ENCODE measurements around the gene SPPL2B.
A peak's percentile ranks its signal among the peaks of the same experiment; 100 is the strongest.
"Not testable (repeated sequence)": the region's sequence is repeated elsewhere in the genome, so short reads cannot be mapped to it uniquely, and the experiment has no call there.

Gene SPPL2B

GRCh38 chr19:2328401-2329148 is at the start of gene SPPL2B, which contains the start of gene LSM7:
Gene SPPL2B (plus strand): TSS chr19:2328684. CDS start chr19:2328710, 26 bp downstream.
Gene LSM7 (minus strand): TSS chr19:2328586. CDS start chr19:2328566, 20 bp downstream.
- DNase-seq = peak; percentile 89

GRCh38 chr19:2280633-2281264 is 47.7 kb upstream of the SPPL2B start:
- DNase-seq = no peak

- not testable (repeated sequence) for DNase-seq
These were observed 47.0 kb upstream of the SPPL2B start for GRCh38 chr19:2281265-2282061.

- DNase-seq = peak; percentile 81
These were observed 46.2 kb upstream of the SPPL2B start, which contains the start of gene PEAK3 for GRCh38 chr19:2282062-2282861. Gene PEAK3 (minus strand): TSS chr19:2282175. CDS start chr19:2280931, 1,244 bp downstream.

DNA sequence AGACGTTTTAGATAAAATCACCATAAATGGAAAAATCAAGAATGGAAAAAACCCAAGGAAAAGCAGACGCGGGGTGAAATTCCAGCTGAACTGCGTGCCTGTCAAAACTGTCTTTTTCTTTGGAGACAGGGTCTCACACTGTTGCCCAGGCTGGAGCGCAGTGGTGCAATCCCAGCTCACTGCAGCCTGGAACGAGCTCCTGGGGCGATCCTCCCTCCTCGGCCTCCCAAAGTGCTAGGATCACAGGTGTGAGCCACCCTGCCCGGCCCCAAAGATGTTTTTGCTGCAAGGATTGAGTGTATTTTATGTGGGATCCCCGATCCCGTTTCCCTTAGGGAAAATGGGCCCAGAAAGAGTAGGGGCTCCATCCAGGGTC is 45.6 kb upstream of the SPPL2B start:
- DNase-seq = no peak

- DNase-seq = no peak
These were observed 44.5 kb upstream of the SPPL2B start for GRCh38 chr19:2283835-2284507.

DNA sequence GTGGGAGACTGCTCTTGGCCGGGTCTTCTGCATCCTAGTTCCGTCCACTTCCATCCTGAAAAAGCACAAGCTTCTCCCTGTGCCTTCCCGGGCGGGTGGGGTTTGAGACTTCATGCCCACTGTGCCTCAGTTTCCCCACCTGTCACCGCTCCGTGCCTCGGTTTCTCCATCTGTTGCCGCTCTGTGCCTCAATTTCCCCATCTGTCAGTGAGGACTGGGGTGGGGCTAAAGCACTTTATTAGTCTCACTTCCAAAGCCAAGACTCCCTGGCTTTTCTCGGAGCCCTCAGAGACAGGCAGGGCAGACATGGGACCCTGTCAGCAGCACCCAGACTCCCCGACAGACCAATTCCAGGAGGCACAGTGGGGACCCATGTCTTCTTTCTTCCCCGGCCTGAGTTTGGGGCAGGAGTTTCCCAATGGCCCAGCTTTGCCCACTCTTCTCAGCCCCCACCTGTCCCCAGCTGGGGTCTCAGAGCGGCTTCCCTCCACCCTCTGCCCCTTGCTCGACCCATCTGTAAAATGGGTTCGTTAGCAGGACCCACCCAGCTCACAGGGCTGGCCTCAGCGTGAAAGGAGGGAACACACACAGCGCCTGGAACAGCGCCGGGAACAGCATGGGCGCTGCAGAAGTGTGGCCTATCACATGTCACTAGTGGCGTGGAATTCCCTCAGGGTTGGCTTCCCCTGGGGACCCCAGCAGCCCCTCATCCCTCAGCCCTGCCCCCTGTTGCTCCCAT is 41.9 kb upstream of the SPPL2B start:
- DNase-seq = no peak

DNA sequence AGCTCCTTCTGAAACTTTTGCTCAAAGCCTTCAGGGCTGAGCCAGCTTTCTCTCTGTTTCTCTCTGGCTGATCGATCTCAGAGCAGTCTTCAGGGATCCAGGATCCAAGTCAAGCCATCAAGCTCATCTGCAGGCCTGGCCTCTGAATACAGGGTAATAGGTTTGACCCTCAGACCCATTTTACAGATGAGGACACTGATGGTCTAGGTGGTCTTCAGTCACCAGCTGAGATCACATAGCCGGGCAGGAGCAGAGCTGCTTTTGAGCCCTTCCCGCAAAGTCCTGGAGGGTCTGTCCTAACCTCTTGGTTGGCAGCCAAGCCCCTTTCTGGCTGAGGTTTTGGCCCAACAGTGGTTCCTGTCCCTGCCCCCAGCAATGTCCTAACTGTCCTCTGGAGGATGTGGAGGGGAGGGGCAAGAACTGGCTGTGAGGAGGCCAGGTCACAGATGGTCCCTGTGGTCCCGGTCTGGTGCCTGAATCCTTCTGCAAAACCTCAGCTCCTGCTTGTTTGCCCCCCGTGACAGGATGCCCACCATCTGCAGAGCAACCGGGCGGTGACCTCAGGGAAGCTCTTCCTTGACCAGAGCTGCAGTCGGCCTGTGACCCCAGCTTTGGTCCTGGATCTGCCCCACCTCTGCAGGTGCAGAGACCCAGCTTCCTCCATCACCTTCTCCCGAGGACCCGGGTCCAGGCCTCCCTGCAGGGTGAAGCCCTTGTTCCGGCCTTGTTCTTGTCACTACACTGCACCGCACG is 40.7 kb upstream of the SPPL2B start:
- no peak for DNase-seq

DNA sequence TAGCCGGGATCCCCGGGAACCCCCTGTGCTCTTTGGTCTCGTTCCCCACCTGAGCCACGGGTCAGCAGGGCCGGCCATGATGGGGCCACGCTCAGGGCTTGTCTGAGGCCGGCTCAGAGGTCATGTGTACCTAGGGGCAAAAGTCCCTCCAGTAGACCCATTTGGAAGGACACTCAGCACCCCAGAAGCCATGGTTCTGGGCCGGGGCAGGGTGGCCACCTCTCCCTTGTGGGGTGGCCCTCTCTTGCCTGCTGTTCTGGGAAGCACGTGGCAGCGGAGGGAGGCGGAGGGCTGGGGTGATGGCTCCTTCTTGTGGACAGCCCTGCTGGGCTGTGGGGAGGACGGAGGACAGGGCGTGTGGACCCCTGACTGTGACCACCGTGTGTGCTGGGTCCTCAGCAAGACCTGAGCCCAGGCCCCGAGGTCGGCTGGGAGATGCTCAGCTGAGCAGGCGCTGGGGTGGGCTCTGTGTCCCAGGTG is 40.1 kb upstream of the SPPL2B start:
- no peak for DNase-seq

DNA sequence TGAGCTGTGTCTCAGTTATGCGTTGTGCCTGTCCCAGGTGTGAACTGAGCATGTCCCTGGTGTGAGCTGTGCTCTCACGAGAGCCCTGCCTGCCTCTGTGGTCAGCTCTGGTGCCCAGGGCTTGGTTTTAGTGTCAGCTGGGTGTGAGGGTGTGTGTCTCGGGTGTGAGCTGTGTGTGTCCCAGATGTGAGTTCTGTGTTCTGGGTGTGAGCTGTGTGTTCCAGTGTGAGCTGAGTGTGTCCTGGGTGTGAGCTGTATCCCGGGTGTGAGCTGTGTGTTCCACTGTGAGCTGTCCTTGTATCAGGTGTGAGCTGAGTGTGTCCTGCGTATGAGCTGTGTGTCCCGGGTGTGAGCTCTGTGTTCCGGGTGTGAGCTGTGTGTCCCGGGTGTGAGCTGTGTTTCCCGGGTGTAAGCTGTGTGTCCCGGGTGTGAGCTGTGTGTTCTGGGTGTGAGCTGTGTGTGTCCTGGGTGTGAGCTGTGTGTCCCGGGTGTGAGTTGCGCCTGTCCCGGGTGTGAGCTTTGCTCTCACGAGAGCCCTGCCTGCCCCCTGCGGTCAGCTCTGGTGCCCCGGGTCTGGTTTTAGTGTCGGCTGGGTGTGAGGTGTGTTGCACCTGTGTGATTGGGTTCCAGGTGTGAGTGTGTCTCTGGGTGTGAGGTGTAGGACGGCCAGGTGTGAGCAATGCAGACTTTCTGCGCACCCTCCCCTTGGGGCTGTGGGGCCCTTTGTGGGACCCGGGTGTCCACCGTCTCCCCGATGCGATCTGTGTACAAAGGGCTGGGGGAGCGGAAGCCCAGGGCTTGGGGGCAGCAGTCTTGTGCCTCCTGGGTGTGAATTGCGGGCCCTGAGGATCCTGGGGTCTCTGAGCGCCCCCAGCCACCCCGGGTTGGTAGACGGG is 39.4 kb upstream of the SPPL2B start:
- DNase-seq = no peak

GRCh38 chr19:2289714-2290435 is 38.6 kb upstream of the SPPL2B start:
- peak; percentile 97 for DNase-seq

- no peak for DNase-seq
These were observed 37.9 kb upstream of the SPPL2B start for GRCh38 chr19:2290441-2291184.

- DNase-seq = no peak
These were observed 37.2 kb upstream of the SPPL2B start for GRCh38 chr19:2291185-2291751.

DNA sequence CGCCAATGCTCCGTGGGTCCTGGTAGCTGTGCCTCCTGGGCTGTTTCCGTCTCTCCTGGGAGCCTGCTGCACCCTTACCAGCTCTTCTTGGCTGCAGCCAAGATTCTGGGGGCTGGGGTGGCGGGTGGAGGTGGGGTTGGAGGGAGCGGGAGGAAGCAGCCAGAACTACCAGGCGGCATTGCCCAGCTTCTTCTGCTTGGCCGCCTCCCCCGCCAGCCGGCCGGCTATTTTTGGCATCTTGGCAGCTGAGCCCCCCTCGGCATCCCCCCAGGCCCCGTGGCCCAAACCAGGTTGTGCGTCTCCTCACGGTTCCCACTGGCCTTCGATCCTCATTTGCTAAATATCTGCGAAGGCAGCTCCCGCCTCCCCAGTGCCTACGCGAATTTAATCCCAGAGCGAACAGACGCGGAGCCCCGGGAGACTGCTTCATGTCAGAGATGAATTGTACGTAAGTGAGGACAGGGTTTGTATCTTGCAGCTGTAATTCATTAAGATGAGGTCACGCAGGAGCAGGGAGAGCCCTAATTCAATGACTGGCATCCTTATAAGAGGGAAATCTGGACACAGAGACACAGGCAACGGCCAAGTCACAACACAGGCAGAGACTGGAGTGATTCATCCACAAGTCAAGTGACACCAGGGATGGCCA is 33.7 kb upstream of the SPPL2B start:
- no peak for DNase-seq

GRCh38 chr19:2296141-2296540 is 32.3 kb upstream of the SPPL2B start:
- no peak for DNase-seq

DNA sequence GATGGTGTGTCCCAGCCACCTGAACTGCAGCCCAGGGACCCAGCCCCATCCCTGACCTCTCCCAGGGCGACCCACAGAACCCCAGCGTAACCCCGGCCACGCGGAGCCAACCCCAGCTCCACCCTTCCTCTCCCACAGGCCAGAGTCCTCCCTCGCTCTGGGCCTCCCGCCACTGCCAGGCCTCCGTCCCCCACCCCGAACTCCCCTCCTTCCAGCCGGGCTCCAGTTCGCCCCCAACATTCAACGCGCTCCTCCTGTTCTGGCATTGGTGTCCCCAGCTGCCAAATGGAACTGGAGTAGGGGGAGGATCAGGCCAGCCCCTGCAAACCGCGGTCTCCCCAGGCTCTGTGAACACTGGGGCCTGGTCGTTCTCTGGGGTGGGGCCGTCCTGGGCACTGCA is 28.0 kb upstream of the SPPL2B start:
- DNase-seq = no peak

All from MV-4-11 (cell line).